B cell (primary cell): Measurements from ENCODE around the gene TGFBR3L. TPM values are rescaled to one million over a fixed set of nuclear protein-coding genes. Genes with fewer than 3 reads are reported as not detected.

Source experiments
- ATAC-seq: fragments of 200-7000 bp; cut with Tn5 transposase; one replicate; pipeline ENCODE4 v1.10.0; 2021; ENCODE audit warnings: low read depth, mild to moderate bottlenecking, moderate number of reproducible peaks, moderate library complexity
- CTCF ChIA-PET: fragments of 350-600 bp; sonication (Branson Sonifier 250); formaldehyde crosslinking; loops from one replicate; lab custom pipeline; 2021; ENCODE audit warnings: antibody characterized with exemption, inconsistent platforms; lab: Charles Lee
- POLR2A ChIA-PET: fragments of 350-600 bp; sonication (Branson Sonifier 250); formaldehyde crosslinking; loops from one replicate; lab custom pipeline; 2021; ENCODE audit warnings: antibody characterized with exemption; lab: Charles Lee
- DNase-seq: peaks from one replicate; pipeline ENCODE4 v3.0.0; 2013
- H2AFZ ChIP-seq: 2 replicates; pipeline ENCODE4 v1.6.1; 2012; ENCODE audit warnings: mild to moderate bottlenecking, low read depth, low read length; ENCODE audit not compliant: insufficient read depth, poor library complexity, severe bottlenecking
- H3K27ac ChIP-seq, 2 donors: 1 replicate in 1 of 2; 2 replicates in 1 of 2; pipeline ENCODE4 v1.5.1; 2012 to 2013; ENCODE audit warnings: low read length in 2 of 2, mild to moderate bottlenecking in 2 of 2, moderate library complexity in 1 of 2
- H3K27me3 ChIP-seq, 4 experiments: fragments of 200-600 bp in 1 of 4; sonication (generic) in 1 of 4; replicated peaks in 1 of 4; 1 replicate in 2 of 4; 2 replicates in 2 of 4; pipeline versions ENCODE4 v1.6.1 to v1.7.0; 2013 to 2016; ENCODE audit warnings: low read length in 3 of 4, mild to moderate bottlenecking in 2 of 4, mixed read lengths in 1 of 4, moderate library complexity in 1 of 4; ENCODE audit not compliant: insufficient read depth in 4 of 4, control insufficient read depth in 3 of 4; ENCODE audit errors: control extremely low read depth in 1 of 4
- H3K36me3 ChIP-seq, 2 experiments: replicated peaks in 1 of 2; 1 replicate in 1 of 2; 2 replicates in 1 of 2; pipeline versions ENCODE4 v1.6.1 to v1.7.1; 2013; ENCODE audit warnings: low read length in 1 of 2; ENCODE audit not compliant: insufficient read depth in 2 of 2, control insufficient read depth in 1 of 2; ENCODE audit errors: control extremely low read depth in 1 of 2, extremely low read depth in 1 of 2
- H3K4me1 ChIP-seq, 2 donors: fragments of 200-600 bp in 1 of 2; sonication (generic) in 1 of 2; 1 replicate in 1 of 2; 2 replicates in 1 of 2; pipeline versions ENCODE4 v1.5.1 to v1.6.1; 2013 to 2017; ENCODE audit warnings: low read length in 2 of 2; ENCODE audit not compliant: control insufficient read depth in 2 of 2, insufficient read depth in 2 of 2
- H3K4me2 ChIP-seq: replicated peaks from 2 replicates; pipeline ENCODE3; 2012; ENCODE audit warnings: mild to moderate bottlenecking, low read depth, low read length; ENCODE audit not compliant: poor library complexity, severe bottlenecking
- H3K4me3 ChIP-seq, 5 experiments: fragments of 200-600 bp in 1 of 5; sonication (generic) in 1 of 5; 1 replicate in 3 of 5; 2 replicates in 2 of 5; pipeline versions ENCODE4 v1.5.1 to v1.7.0; 2011 to 2016; ENCODE audit warnings: low read length in 4 of 5, mild to moderate bottlenecking in 4 of 5, low read depth in 2 of 5, control low read depth in 1 of 5, moderate library complexity in 1 of 5; ENCODE audit not compliant: insufficient read depth in 1 of 5; ENCODE audit errors: control extremely low read depth in 1 of 5, extremely low read depth in 1 of 5
- H3K79me2 ChIP-seq: fragments of 200-600 bp; sonication (generic); one replicate; pipeline ENCODE4 v1.6.0; 2016; ENCODE audit warnings: low read length; ENCODE audit not compliant: control insufficient read depth, insufficient read depth
- H3K9ac ChIP-seq: fragments of 200-600 bp; sonication (generic); 2 replicates; pipeline ENCODE4 v1.6.1; 2017; ENCODE audit warnings: mild to moderate bottlenecking, low read length, moderate library complexity
- H3K9me3 ChIP-seq, 3 donors: one replicate each; pipeline versions ENCODE4 v1.6.1 to v1.7.1; 2013; ENCODE audit warnings: low read length in 2 of 3; ENCODE audit not compliant: control insufficient read depth in 2 of 3, insufficient read depth in 1 of 3; ENCODE audit errors: control extremely low read depth in 1 of 3
- H4K20me1 ChIP-seq: 2 replicates; pipeline ENCODE4 v1.6.0; 2012; ENCODE audit warnings: mild to moderate bottlenecking, low read length; ENCODE audit not compliant: insufficient read depth, control insufficient read depth, poor library complexity, severe bottlenecking
- H3K27ac Mint-ChIP-seq: one replicate; pipeline ENCODE4 v1.8.0; 2021; ENCODE audit warnings: mixed read lengths
- H3K27me3 Mint-ChIP-seq: one replicate; pipeline ENCODE4 v1.8.0; 2021; ENCODE audit warnings: mixed read lengths
- H3K4me1 Mint-ChIP-seq: one replicate; pipeline ENCODE4 v1.8.0; 2021; ENCODE audit warnings: mixed read lengths
- H3K4me3 Mint-ChIP-seq: one replicate; pipeline ENCODE4 v1.8.0; 2021; ENCODE audit warnings: mixed read lengths
- H3K9me3 Mint-ChIP-seq: one replicate; pipeline ENCODE4 v1.8.0; 2022; ENCODE audit warnings: mixed read lengths; ENCODE audit not compliant: insufficient read depth
- EZH2 ChIP-seq: IDR thresholded peaks from 2 replicates; pipeline ENCODE4 v1.6.1; 2012; ENCODE audit warnings: borderline replicate concordance, low read depth, mild to moderate bottlenecking, moderate library complexity, low read length; ENCODE audit not compliant: insufficient read depth, poor library complexity, severe bottlenecking
- WGBS: methylation state at CpG from one replicate; pipeline ENCODE4 v1.1.5; 2013; ENCODE audit warnings: missing lambda C conversion rate; ENCODE audit not compliant: insufficient coverage; 5-methylcytosine and 5-hydroxymethylcytosine counted together
- intact Hi-C: fragments of 100-400 bp; cut with micrococcal nuclease; formaldehyde crosslinking; loops from one replicate; pipeline ENCODE4 v1.10.0; 2022
- polyA plus RNA-seq: library from polyadenylated mRNA; depleted of rRNA; stranded (reverse); fragments of >200 nt; gene quantifications from 2 replicates; pipeline ENCODE4 v1.2.3, GENCODE V29; 2012
- total RNA-seq, 2 donors: library from RNA; stranded (reverse); fragments of 120-200 nt in 1 of 2; gene quantifications; 1 replicate in 1 of 2; 2 replicates in 1 of 2; pipeline versions ENCODE4 v1.2.3 to v1.2.4, GENCODE V29; 2013 to 2022
- TF ChIP-seq, protein P1 (sequence below): fragments of 200-600 bp; IDR thresholded peaks from one replicate; pipeline ENCODE4 v1.8.0; 2022; ENCODE audit warnings: antibody characterized with exemption, mild to moderate bottlenecking

TGFBR3L gene
- total and polyA plus RNA-seq, 2 donors (not counting 1 experiment from before 2014, with no cell fraction given) = 0.21 to 0.22 TPM

DNA sequence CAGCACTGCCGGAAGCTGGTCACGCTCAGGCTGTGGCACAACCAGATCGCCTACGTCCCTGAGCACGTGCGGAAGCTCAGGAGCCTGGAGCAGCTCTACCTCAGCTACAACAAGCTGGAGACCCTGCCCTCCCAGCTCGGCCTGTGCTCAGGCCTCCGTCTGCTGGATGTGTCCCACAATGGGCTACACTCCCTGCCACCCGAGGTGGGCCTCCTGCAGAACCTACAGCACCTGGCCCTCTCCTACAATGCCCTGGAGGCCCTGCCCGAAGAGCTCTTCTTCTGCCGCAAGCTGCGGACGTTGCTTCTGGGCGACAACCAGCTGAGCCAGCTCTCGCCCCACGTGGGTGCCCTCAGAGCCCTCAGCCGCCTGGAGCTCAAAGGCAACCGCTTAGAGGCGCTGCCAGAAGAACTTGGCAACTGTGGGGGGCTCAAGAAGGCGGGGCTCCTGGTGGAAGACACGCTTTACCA, 14.2 kb upstream of the TGFBR3L start:
- ATAC-seq = no peak
- Histone ChIP-seq H3K4me2 (no peak overlapping the region), H3K36me3 (no peaks in the 10 kb centered on the region), H3K9ac (no peak overlapping the region), H2AFZ (no peak overlapping the region), H3K4me1 (peaks cover 18 to 21% of the 10 kb centered on the region in 2 donors), H3K27ac (no peak overlapping the region), H4K20me1 (peaks cover 14% of the 10 kb centered on the region), H3K9me3 (peaks cover 0 to 7% (median 0%) of the 10 kb centered on the region in 3 donors), H3K4me3 (no peak overlapping the region), H3K79me2 (peaks cover 22% of the 10 kb centered on the region), H3K27me3 (peaks cover 0 to 2% (median 1%) of the 10 kb centered on the region in 4 experiments)
- intact Hi-C loops = no loop called here
- 91% methylated on average over 21 of the region's 21 CpGs for WGBS
- Mint-ChIP-seq H3K27me3 (peaks cover 3% of the 10 kb centered on the region), H3K9me3 (no peaks in the 10 kb centered on the region), H3K27ac (no peak overlapping the region), H3K4me3 (no peak overlapping the region), H3K4me1 (peaks cover 23% of the 10 kb centered on the region)
- POLR2A ChIA-PET = no interaction called here
- DNase-seq = no peak
- TF ChIP-seq, protein P1, sequence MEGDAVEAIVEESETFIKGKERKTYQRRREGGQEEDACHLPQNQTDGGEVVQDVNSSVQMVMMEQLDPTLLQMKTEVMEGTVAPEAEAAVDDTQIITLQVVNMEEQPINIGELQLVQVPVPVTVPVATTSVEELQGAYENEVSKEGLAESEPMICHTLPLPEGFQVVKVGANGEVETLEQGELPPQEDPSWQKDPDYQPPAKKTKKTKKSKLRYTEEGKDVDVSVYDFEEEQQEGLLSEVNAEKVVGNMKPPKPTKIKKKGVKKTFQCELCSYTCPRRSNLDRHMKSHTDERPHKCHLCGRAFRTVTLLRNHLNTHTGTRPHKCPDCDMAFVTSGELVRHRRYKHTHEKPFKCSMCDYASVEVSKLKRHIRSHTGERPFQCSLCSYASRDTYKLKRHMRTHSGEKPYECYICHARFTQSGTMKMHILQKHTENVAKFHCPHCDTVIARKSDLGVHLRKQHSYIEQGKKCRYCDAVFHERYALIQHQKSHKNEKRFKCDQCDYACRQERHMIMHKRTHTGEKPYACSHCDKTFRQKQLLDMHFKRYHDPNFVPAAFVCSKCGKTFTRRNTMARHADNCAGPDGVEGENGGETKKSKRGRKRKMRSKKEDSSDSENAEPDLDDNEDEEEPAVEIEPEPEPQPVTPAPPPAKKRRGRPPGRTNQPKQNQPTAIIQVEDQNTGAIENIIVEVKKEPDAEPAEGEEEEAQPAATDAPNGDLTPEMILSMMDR = no peak
- TF ChIP-seq EZH2 = no peak
- CTCF ChIA-PET = interaction anchor here (0.9 to 1.8 kb wide), 3 partner anchors 24 to 344 kb away, joined by 3 to 4 read pairs (median 4); no protein-coding TSS in a partner anchor

DNA sequence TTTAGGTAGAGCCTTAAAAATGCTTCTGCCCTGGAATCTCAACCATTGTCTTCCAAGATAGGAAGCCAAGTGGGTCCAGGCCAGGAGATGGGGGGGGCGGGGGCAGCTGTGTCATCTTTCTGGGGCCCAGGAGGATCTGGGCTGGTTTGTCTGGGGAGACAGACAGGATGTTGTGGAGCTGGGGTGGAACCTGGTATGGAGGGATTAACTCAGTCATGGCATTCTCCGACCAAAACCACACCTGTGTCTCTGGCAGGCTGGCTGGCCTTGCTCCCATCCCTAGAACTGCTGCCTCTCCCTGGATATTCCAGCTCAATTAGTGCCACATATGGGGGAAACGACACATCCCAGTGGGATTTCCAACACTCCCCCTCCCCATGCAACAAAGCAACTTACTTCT, 13.7 kb upstream of the TGFBR3L start:
- Histone ChIP-seq H3K79me2 (peaks cover 27% of the 10 kb centered on the region), H3K27ac (no peak overlapping the region), H3K4me3 (no peak overlapping the region), H2AFZ (no peak overlapping the region), H3K9ac (no peak overlapping the region), H4K20me1 (peaks cover 18% of the 10 kb centered on the region), H3K9me3 (peaks cover 0 to 7% (median 0%) of the 10 kb centered on the region in 3 donors), H3K4me2 (no peak overlapping the region), H3K4me1 (peaks cover 20 to 21% of the 10 kb centered on the region in 2 donors), H3K36me3 (peaks cover 0 to 5% of the 10 kb centered on the region in 2 experiments), H3K27me3 (no peaks in the 10 kb centered on the region)
- Mint-ChIP-seq H3K27me3 (peaks cover 3% of the 10 kb centered on the region), H3K4me3 (no peak overlapping the region), H3K27ac (no peak overlapping the region), H3K4me1 (peaks cover 28% of the 10 kb centered on the region), H3K9me3 (no peaks in the 10 kb centered on the region)
- WGBS = 100% methylated on average over 2 of the region's 3 CpGs
- CTCF ChIA-PET = interaction anchor here (1.0 to 1.8 kb wide), 3 partner anchors 25 to 102 kb away, joined by 4 read pairs; no protein-coding TSS in a partner anchor
- TF ChIP-seq, protein P1 = no peak
- TF ChIP-seq EZH2 = no peak
- intact Hi-C loops = no loop called here
- no peak for DNase-seq
- no peak for ATAC-seq
- POLR2A ChIA-PET = no interaction called here
